CD4-positive, alpha-beta T cell treated with Interleukin-15 for 4 hours (primary cell): ENCODE data around the gene RGS5.

Source experiments
- DNase-seq: peaks from one replicate; pipeline ENCODE4 v3.0.0-alpha.2; 2020; ENCODE audit warnings: low spot score

The RGS5 gene

GRCh38 chr1:163182330-163182949 is 20.3 kb downstream of the RGS5 start:
- DNase-seq: no peak

GRCh38 chr1:163178628-163179027 is 24.1 kb downstream of the RGS5 start:
- DNase-seq: no peak

DNA sequence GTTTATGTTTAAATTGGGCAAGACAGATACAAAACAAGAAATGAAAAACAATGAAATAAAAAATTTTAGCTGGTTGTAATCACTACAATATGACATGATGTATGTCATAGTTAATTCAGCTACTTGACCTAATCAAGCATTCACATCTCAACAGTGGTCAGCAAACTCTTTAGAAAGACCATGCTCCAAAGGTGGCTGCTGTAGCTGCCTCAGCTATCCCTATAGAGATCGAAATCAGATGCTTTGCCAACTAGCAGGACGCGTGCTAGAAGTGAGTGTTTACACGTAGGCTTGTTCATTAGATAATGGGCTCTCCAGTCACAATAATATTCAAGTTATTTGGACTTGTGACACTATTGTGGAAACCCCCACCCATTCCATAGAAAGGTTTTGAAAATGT is 25.9 kb downstream of the RGS5 start:
- DNase-seq: no peak

- DNase-seq: no peak
These were observed 27.9 kb downstream of the RGS5 start for GRCh38 chr1:163174524-163175437.

- DNase-seq: no peak
These were observed 29.6 kb downstream of the RGS5 start for GRCh38 chr1:163173121-163173520.

GRCh38 chr1:163172596-163172995 is 30.1 kb downstream of the RGS5 start:
- DNase-seq: no peak

DNA sequence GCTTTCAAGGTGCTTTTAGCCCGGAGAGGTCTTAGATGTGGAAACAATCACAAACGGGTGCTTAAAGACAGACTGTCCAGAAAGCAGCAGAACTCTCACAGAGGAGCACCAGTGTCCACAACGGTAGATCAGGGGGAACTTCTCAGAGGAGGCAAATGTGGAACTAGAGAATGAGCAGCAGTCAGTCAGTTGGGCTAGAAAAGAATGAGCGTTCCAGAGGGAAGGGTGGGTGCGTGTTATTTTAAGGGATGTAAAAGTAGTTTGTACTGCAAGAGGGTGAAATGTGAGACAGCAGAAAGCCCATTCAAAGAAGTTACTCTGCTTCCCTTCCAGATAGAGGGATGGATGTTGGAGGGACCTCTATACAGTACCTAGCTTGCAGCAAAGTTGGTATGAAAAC is 30.9 kb downstream of the RGS5 start:
- no peak for DNase-seq

DNA sequence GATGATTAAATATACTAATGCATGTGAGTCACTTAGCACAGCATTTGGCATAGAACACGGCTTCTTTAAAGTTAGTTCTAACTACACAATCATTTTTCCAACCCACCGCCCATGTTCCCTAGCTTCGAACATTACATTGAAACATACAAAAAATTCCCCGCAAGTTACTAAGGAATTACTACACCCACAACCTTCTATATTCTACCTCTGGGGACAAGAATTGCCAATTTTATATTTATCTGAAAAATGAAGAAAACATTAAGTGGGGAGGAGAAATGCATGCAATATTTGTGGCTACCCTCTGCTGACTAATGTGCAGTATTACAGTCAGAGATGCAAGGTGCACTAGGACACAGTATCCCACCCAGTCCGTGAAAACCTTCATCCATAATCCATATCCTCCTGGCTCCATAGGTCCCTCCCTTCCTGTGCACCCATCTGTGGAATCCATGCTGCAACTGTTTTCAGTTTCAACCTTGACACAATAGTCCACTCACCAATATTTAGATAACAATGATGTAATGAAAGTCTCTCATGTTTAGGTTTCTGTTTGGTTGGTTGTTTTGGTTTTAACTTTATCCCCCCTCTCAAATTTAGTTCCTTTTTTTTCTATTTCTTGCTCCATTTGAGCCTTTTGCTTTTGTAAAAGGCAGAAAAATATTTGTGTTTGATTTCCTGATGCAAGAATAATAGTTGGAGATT is 31.6 kb downstream of the RGS5 start:
- no peak for DNase-seq

DNA sequence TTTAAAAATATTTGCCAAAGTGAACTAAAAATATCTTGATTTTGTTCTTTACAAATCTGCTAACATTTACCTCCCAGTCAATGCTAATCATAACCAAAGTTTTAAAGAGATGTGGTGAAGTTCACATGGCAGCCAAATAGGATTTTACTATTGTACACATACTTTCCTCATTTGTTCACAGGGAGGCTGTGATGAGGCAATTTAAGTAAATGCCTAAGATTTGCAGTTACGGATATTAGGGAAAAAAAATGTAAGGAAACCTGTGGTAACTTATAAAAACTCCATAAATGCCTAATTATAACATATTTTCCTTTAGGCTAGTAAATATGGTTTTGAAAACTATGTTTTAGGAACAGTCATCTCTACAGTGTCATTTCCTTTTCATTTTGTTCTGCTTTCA is 32.4 kb downstream of the RGS5 start:
- no peak for DNase-seq

DNA sequence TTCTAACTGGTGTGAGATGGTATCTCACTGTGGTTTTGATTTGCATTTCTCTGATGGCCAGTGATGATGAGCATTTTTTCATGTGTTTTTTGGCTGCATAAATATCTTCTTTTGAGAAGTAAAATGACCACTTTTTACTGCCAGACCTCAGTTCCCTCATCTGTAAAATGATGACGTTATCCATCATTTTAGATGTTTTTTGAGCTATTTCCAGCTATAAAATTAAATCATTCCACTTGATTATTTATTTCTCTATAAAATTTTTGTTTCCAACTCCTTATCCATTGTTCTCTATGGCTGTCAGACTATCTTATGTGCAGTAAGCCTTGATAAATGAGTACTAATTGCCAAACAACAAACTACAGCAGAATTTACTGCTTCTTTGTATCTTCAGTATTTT is 33.2 kb downstream of the RGS5 start:
- no peak for DNase-seq

- DNase-seq: no peak
These were observed 34.7 kb downstream of the RGS5 start for GRCh38 chr1:163168053-163168452.

- no peak for DNase-seq
These were observed 35.7 kb downstream of the RGS5 start for GRCh38 chr1:163166886-163167555.

DNA sequence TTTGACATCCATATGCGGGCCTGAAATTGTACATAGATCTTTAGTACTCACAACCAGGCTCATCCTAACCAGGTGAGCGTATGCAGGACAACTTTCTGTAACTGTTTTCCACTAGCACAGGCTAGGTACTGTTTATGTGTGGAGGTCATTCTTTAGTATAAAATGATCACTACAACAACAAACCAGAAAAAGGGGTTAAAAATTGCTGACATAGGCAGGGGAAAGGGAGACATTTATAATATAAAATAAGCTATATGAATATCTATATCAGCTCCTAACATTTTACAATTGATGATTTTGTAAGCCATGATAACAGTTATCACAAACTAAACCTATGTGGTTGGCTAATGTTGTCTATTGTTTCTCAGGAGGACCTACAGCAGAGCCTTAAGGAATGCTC is 37.6 kb downstream of the RGS5 start:
- no peak for DNase-seq

DNA sequence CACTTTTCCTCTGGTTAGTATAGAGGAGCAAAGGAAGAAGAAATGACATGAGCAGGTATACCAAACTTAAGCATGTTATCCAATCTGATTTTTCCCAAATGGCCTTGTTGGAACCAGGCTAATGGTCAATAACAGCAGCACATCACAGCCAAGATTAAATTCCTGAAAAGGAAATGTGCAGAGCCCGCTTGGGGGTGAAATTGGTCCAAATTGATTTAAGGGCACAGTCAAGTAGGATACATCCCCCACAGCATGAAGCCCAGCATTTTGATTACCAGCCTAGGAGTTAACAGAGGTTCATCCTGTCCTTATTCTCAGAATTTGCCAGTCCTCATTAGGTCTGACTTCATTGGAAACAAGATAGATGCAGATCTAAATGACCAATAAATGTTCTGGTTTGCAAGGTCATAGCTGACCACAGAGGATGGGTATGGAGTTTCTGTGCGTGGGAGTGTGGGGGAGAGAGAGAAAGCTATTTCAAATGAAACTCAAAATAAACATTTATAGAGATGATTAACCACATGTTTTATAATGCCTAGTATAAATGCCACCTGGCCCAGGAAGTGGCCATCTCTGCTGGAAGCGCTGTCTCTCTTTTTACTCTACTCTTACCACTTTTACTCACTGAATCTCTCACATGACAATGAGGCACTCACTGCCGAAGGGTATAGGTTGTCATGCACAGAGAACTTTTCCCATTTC is 38.7 kb downstream of the RGS5 start:
- no peak for DNase-seq

- no peak for DNase-seq
These were observed 39.6 kb downstream of the RGS5 start for GRCh38 chr1:163163163-163163562.

DNA sequence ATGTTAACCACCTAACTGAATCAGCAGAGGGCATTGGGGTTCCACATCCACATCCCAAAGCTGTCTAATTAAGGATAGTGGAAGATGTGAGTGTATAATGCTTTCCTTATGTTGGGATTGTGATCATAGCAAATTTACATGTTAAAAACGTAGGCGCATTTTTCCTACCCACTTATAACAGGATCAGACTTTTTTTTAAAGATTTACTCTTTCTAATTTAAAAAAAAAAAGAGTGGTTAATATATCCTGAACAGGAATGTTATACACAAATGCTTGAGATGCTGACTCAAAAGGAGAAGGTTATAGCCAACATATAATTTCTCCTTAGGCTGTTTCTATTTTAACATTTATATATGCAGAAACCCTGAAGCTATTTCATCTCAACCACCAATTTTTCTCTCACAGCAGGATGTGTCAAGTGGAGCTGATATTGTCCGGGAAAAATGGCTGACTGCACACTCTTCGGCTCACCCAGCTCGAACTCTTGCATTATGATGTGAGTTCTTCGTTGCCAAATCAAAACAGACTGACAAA is 40.3 kb downstream of the RGS5 start:
- no peak for DNase-seq

GRCh38 chr1:163161841-163162240 is 40.9 kb downstream of the RGS5 start:
- DNase-seq: no peak

DNA sequence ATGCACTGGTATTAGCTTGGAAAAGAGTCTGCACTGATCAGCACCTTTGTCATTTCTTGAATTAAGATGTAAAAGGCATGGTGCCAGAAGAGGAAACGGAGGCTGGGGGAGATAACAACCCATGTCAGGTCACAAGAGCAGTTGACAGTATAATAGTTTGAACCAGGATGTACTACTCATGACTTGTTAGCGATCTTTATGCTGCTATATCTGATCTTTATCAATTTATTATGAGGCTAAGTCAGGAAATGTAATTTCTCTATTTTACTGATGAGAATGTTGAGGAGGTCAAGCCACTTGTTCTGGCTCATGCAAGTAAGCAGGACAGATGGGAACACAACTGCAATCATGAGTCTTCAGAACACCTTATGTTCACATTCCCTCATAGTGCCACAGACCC is 41.4 kb downstream of the RGS5 start:
- DNase-seq: no peak

DNA sequence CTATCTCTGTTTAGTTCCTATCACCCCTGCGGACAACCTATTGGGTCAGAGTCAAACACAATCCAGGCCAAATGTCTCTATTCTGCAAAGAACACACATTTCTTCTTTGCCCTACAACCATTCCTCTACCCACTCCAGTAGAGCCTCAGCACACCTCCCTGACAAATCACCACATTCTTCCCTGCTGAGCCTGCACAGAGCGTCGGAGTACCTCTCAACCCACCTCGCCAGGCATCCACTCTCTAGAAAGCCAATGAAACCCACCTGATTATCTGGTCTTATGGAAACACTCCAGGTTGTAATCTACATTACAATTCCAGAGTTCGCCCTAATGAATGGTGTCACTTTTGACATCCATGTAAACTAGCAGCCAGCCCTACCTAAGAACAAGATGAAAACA is 47.1 kb downstream of the RGS5 start:
- no peak for DNase-seq

DNA sequence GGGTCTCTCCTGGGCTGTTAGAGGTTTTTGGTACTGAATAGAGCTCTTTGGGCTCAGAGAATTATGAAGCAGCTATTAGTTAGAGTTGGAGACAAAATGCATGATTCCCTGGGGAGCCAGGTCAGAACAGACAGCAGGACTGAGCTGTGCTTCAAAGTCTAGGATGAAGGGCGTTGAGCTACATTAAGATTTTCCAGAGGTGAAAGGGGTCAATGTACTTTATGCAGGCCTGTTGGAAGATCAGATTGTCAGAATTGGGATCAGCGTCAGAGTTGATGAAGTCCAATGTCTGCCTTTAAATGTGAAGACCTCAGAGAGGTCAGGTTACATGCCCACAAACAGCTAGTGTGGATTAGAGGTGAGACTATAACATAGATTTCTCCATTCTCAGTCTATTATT is 53.8 kb downstream of the RGS5 start:
- no peak for DNase-seq

DNA sequence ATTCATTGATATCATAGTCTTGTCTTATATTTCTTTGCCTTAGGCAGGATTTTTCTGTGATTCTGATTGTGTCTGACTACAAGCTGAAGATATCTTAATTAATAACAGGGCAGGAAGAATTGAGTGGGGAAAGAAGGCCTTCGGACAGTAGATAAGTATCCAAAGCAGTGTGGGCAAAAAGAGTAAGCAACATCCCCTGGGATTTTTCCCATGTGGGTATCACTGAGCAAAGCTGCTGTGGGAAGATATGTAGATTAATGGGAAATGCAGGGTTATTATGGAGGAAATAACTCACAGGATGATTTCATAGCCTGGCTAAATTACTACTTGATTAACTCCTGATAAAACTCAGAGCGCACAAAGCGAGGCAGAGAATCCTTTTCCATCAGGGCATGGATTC is 55.7 kb downstream of the RGS5 start:
- no peak for DNase-seq

- DNase-seq: no peak
These were observed 57.3 kb downstream of the RGS5 start for GRCh38 chr1:163145435-163145834.
